Activated CD8-positive, alpha-beta T cell treated with anti-CD3 and anti-CD28 coated beads, Interleukin-2, amount 10 ng/mL, durations not matched to agents 7 days and 5 days (primary cell): ENCODE measurements around the gene COL4A1. TPM values are rescaled to one million over a fixed set of nuclear protein-coding genes. Genes with fewer than 3 reads are reported as not detected.

Source experiments
- ATAC-seq: fragments of 150-1000 bp; cut with Tn5 transposase; one replicate; pipeline ENCODE4 v1.10.0; 2021; ENCODE audit warnings: moderate library complexity
- CTCF ChIA-PET: fragments of 350-600 bp; sonication (Branson Sonifier 250); formaldehyde crosslinking; loops from one replicate; lab custom pipeline; 2021; ENCODE audit warnings: antibody characterized with exemption; lab: Charles Lee
- POLR2A ChIA-PET: fragments of 350-600 bp; sonication (Branson Sonifier 250); formaldehyde crosslinking; loops from one replicate; lab custom pipeline; 2021; ENCODE audit warnings: antibody characterized with exemption; lab: Charles Lee
- DNase-seq: peaks from one replicate; pipeline ENCODE4 v3.0.0-alpha.2; 2020
- H3K27ac Mint-ChIP-seq: one replicate; pipeline ENCODE4 v1.8.0; 2021; ENCODE audit warnings: mild to moderate bottlenecking, mixed read lengths
- H3K27me3 Mint-ChIP-seq: one replicate; pipeline ENCODE4 v1.8.0; 2021; ENCODE audit warnings: low read depth, mixed read lengths
- H3K36me3 Mint-ChIP-seq: one replicate; pipeline ENCODE4 v1.8.0; 2021; ENCODE audit warnings: low read depth, mixed read lengths
- H3K4me1 Mint-ChIP-seq: one replicate; pipeline ENCODE4 v1.8.0; 2021; ENCODE audit warnings: low read depth, mixed read lengths
- H3K4me3 Mint-ChIP-seq: one replicate; pipeline ENCODE4 v1.8.0; 2021; ENCODE audit warnings: mild to moderate bottlenecking, mixed read lengths
- H3K9me3 Mint-ChIP-seq: one replicate; pipeline ENCODE4 v1.8.0; 2022; ENCODE audit warnings: mixed read lengths; ENCODE audit not compliant: insufficient read depth
- total RNA-seq, 2 experiments: library from RNA; stranded (reverse); gene quantifications; one replicate each; pipeline ENCODE4 v1.2.3, GENCODE V29; 2021

The COL4A1 gene
- total RNA-seq: not detected

DNA sequence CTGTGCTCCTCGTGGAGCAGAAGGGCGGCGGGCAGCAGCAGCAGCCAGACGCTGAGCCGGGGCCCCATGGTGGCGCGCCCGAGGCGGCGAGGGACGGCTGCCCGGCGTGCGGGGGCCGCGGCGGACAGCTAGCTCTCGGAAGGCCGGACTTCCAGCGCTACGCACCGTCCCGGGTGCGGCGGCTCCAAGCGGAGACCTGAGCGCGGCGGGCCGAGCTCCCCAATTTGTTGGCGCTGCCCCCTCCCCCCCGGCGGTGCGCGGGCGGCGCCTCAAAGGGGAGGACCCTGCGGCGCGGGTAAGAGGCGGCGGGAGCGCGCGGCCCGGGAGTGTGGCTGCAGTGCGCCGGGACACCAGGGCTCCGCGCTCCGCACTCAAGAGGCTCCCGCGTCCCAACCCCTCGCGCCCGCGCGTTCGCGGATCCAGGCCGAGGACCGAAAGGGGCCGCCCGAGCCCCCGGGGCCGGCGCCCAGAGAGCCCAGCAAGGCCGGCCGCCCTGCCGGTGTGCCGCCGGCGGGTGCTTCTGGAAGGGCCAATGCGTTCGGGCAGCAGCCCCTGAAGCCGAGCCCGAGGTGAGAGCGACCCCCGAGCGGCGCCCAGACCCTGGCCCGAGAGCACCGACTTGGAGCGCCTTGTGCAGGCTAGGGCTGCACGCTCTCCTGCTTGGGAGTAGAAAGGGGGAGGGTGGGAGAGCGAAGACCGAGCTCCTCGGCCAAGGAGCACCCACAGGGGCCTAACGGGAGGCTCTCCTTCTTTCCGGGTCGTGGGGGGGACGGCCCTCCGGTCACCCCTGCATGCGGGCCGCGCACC lies at the start of gene COL4A1, which contains the start of gene COL4A2:
TSS of gene COL4A1 (minus strand) at position 198 of the 807 bp plus-strand sequence. CDS start at position 68, 130 bp downstream.
TSS of gene COL4A2 (plus strand) at position 325 of the 807 bp plus-strand sequence. CDS start 620 bp downstream, outside the sequence.
- H3K36me3 Mint-ChIP-seq: peaks cover 6% of the 10 kb centered on the region
- H3K9me3 Mint-ChIP-seq: no peaks in the 10 kb centered on the region
- DNase-seq: no peak
- POLR2A ChIA-PET: no interaction called here
- no peak within 1 kb of the TSS for H3K27ac Mint-ChIP-seq
- peaks cover 61% of the 10 kb centered on the region for H3K27me3 Mint-ChIP-seq
- CTCF ChIA-PET: no interaction called here
- peaks cover 5% of the 10 kb centered on the region for H3K4me1 Mint-ChIP-seq
- no peak for ATAC-seq
- H3K4me3 Mint-ChIP-seq: no peak within 1 kb of the TSS

DNA sequence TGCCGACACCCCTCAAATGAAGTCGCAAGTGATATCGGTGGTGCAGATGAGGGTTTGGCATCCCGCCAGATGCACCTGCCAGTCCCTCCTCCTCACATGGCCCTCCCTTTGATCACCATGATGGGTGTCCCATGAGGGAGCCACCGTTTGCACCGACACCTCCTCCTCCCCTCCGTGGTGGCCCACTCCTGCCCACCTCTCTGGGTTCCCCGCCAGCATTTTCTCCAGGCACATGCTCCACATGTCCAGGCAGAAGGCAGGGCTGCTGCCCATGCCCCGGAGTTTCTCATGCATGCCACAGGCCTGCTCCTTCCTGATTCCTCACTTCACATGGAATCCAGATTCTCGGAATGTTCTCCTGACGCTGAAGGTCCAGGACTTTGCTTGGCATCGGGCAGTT lies 49.4 kb upstream of the COL4A1 start:
- ATAC-seq: no peak
- Mint-ChIP-seq H3K27me3 (no peaks in the 10 kb centered on the region), H3K27ac (no peak overlapping the region), H3K9me3 (no peaks in the 10 kb centered on the region), H3K4me1 (no peaks in the 10 kb centered on the region), H3K4me3 (no peak overlapping the region), H3K36me3 (no peaks in the 10 kb centered on the region)
- DNase-seq: no peak
- POLR2A ChIA-PET: no interaction called here
- CTCF ChIA-PET: no interaction called here

DNA sequence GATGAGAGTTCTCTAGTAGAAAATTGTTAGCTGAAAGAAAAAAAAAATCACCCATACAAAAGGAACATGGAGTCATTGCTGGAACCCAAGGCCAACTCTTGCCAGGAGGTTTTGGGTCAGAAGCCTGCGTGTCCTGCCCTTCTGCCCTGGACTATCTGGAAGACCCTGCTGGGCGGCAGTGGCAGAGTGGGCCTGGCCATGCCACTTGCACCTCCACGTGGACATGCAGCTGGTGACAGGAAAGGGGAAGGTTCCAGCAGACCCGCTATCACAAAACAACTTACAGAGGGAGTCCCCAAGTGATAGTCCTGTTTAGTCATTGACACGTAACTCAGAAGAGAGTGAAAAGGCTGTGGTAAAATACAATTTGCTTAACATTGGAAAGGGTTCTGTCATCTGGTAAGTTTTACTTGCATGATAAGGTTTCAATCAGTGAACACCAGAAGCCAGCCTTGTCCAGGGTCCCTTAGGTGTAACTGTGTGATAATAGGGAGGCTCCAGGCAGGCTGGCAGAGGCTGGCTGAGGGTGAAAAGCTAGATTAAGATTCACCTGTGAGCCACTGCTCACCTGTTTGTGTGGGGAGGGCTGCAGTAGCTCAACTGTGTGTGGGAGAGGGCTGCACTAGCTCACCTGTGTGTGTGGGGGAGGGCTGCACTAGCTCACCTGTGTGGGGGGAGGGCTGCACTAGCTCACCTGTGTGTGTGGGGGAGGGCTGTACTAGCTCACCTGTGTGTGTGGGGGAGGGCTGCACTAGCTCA lies 47.9 kb upstream of the COL4A1 start:
- no peaks in the 10 kb centered on the region for H3K36me3 Mint-ChIP-seq
- H3K27me3 Mint-ChIP-seq: no peaks in the 10 kb centered on the region
- ChIA-PET POLR2A (no interaction called here), CTCF (no interaction called here)
- ATAC-seq (no peak), DNase-seq (no peak)
- no peak overlapping the region for H3K4me3 Mint-ChIP-seq
- no peaks in the 10 kb centered on the region for H3K4me1 Mint-ChIP-seq
- no peaks in the 10 kb centered on the region for H3K9me3 Mint-ChIP-seq
- no peak overlapping the region for H3K27ac Mint-ChIP-seq

DNA sequence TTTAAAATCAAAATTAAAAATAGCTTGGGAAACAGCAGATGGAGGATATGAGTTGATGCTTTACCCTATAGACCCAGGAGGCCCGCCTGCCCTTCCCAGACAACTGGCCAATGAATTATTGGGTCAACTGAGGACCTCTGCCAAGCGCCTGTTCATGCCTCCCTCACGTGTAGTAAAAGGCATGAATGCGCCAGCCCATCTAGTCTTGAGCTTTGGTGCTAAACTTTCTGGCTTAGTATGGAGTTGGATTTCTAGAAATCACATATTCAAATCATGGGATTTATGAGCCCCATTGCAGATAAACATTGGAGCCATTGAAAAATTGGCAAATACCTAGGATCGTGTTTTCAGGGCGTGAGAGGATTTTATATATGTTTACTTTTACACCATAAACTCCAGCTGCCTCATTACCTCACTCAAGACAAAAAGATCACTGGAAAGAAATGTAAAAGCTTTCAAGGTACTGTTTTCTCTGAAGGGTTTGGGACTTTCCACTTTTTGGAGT lies 47.2 kb upstream of the COL4A1 start:
- no peaks in the 10 kb centered on the region for H3K27me3 Mint-ChIP-seq
- ChIA-PET CTCF (no interaction called here), POLR2A (no interaction called here)
- H3K27ac Mint-ChIP-seq: no peak overlapping the region
- DNase-seq (no peak), ATAC-seq (no peak)
- H3K36me3 Mint-ChIP-seq: no peaks in the 10 kb centered on the region
- H3K4me3 Mint-ChIP-seq: no peak overlapping the region
- H3K9me3 Mint-ChIP-seq: no peaks in the 10 kb centered on the region
- H3K4me1 Mint-ChIP-seq: no peaks in the 10 kb centered on the region

DNA sequence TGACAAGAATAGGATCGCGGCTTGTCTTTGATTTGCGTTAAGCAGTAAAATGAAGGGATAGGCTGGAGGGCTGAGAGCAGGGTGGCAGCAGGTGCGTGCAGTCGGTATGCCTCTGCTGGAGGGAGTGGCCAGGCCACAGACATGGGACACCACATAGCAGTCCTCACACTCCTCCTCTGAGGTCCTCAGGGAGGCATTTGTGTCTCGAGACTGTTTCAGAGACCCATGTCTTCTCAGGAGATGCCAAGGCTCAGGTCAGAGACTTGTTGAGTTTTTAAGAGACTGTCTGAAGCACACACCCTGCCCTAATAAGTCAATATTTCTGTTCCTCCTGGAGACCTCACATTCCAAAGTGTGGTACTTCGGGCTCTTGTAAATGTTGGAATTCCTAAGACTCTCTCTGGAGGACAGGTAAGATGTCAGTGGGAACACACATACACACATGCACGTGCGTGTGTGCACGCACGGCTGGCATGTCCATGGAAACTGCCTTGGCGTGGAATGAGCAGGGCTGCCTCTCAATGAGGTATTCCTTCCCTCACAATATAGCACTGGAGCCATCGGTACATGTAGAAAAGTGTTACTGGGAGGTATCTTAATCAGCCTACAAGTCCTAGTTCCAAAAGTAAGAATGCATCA lies 46.5 kb upstream of the COL4A1 start:
- DNase-seq (no peak), ATAC-seq (no peak)
- no peaks in the 10 kb centered on the region for H3K4me1 Mint-ChIP-seq
- H3K9me3 Mint-ChIP-seq: no peaks in the 10 kb centered on the region
- peaks cover 2% of the 10 kb centered on the region for H3K27me3 Mint-ChIP-seq
- ChIA-PET CTCF (no interaction called here), POLR2A (no interaction called here)
- H3K4me3 Mint-ChIP-seq: no peak overlapping the region
- no peaks in the 10 kb centered on the region for H3K36me3 Mint-ChIP-seq
- no peak overlapping the region for H3K27ac Mint-ChIP-seq

DNA sequence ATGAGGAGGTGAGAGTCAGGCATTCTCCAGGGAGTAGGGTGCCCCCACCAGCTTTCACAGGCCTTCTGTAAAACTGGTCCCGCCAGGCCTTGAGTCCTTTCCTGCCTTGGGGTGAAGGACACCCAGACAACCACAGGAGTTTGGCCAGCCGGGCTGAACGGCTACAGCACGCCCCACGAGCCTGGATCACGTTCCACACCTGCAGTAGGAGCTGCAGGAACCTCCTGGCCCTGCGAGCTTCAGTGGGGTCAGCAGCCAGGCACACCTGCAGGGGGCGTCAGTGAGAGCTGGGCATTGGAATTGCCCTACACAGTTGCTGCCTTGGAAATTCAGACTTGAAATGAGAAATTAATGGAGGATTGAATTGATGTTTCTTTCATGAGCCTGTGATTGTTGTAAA lies 45.8 kb upstream of the COL4A1 start:
- Mint-ChIP-seq H3K4me3 (no peak overlapping the region), H3K27me3 (peaks cover 2% of the 10 kb centered on the region), H3K36me3 (no peaks in the 10 kb centered on the region), H3K27ac (no peak overlapping the region), H3K4me1 (no peaks in the 10 kb centered on the region), H3K9me3 (no peaks in the 10 kb centered on the region)
- ChIA-PET POLR2A (no interaction called here), CTCF (no interaction called here)
- DNase-seq (no peak), ATAC-seq (no peak)

DNA sequence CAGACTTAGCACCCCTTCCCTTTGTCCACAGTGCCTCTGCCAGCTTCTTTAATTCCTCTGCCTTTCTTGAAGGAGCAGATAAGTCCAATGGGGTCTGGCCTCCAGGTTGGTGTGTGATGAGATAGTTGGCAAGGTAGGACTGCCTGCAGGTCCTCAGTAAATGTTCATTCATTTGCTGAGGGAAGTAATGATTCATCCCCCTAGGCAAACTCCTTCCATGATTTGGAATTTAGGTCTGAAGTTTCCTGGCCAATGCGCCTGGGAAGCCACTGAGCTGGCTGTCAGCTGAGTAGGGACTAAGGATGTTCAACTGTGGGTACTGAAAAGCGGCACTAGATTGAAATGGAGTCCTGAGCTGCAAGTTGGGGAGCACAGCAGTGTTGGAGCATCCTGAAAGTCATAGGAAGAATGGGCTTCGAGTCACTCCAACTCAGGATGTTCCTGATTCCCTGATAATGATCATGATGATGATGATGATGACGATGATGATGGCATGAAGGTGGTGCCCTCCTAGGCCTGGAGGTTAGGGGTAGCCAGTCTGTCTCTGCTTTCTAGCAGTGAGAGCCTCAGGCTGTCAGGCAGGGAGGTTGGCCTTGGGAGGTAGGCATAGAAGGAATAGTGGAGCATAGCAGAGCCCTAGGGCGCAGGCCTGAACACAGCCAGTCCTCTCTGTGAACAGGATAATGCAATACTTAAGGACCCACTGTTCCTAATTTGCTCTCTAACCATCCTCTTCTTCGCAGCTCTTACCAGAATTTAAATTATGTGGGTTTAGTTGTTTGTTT lies 44.9 kb upstream of the COL4A1 start:
- CTCF ChIA-PET: no interaction called here
- no peak overlapping the region for H3K27ac Mint-ChIP-seq

DNA sequence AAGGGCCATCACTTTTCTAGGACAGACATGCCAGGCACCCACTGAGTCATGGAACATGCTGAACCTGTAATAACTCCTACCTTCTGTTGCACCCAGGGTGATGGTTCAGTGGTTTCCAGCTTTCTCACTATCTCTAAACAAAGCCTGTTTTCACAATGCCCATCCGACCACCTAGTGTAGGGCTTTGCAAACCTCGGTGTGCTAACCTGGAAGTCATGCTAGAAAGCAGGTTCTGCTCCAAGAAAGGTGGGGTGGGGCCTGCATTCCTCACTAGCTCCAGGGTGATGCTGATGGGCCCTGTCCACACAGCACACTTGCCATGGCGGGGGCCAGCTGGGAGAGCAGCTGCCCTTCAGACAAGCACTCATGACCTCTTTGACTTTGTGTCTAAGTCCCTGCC lies 43.6 kb upstream of the COL4A1 start:
- Mint-ChIP-seq H3K27ac (no peak overlapping the region), H3K4me1 (no peaks in the 10 kb centered on the region), H3K36me3 (no peaks in the 10 kb centered on the region), H3K9me3 (no peaks in the 10 kb centered on the region), H3K27me3 (peaks cover 2% of the 10 kb centered on the region), H3K4me3 (no peak overlapping the region)
- POLR2A ChIA-PET: no interaction called here
- DNase-seq: no peak
- CTCF ChIA-PET: no interaction called here
- ATAC-seq: no peak

More for the DNA sequence above, 44.9 kb upstream of the COL4A1 start:
- Mint-ChIP-seq H3K4me3 (no peak overlapping the region), H3K4me1 (no peaks in the 10 kb centered on the region), H3K36me3 (no peaks in the 10 kb centered on the region), H3K27me3 (peaks cover 2% of the 10 kb centered on the region), H3K9me3 (no peaks in the 10 kb centered on the region)
- no peak for ATAC-seq
- DNase-seq: no peak
- POLR2A ChIA-PET: no interaction called here

DNA sequence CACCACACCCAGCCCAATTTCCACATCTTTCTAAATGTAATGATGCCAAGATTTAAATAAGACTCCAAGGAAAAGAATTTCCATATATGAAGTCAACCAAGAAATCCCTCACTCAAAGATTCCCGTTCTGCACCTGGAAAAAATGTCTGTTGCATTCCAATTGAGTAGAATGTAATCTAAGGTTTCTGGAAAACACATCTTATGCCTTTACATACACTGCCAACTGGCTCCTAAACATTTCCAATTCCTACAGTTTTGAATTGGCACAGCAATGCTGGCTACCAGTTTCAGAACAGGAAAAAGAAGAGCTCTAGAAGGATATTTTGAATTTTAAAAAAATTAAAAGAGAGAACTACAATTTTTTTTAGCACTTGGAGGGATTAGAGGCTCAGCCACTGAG lies 43.1 kb upstream of the COL4A1 start:
- Mint-ChIP-seq H3K4me1 (no peaks in the 10 kb centered on the region), H3K4me3 (no peak overlapping the region)

DNA sequence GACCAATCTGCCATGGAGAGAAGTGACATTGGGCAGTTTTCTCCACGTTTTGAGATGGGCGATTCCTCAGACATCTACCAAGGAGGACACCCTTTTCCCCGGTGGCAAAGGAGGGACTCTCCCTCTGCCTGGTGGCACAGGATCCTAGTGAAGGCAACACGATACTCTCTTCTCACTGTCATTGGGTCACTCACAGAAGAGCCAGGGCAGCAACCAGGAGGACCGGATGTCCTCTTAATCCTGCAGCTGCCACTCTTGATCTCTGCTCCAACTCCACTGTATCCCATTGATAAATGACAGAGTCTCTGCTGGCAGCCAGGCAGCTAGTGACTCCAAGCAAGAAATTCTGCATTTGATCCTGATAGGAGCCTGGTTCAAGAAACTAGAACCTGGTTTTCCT lies 42.3 kb upstream of the COL4A1 start:
- DNase-seq: no peak
- H3K4me1 Mint-ChIP-seq: no peaks in the 10 kb centered on the region
- H3K27me3 Mint-ChIP-seq: peaks cover 2% of the 10 kb centered on the region
- ATAC-seq: no peak
- no peaks in the 10 kb centered on the region for H3K36me3 Mint-ChIP-seq
- ChIA-PET CTCF (no interaction called here), POLR2A (no interaction called here)
- H3K9me3 Mint-ChIP-seq: no peaks in the 10 kb centered on the region
- no peak overlapping the region for H3K4me3 Mint-ChIP-seq
- H3K27ac Mint-ChIP-seq: no peak overlapping the region

More for the DNA sequence above, 43.1 kb upstream of the COL4A1 start:
- peaks cover 2% of the 10 kb centered on the region for H3K27me3 Mint-ChIP-seq
- H3K9me3 Mint-ChIP-seq: no peaks in the 10 kb centered on the region
- H3K27ac Mint-ChIP-seq: no peak overlapping the region
- ChIA-PET CTCF (no interaction called here), POLR2A (no interaction called here)
- DNase-seq: no peak
- no peaks in the 10 kb centered on the region for H3K36me3 Mint-ChIP-seq
- ATAC-seq: no peak

DNA sequence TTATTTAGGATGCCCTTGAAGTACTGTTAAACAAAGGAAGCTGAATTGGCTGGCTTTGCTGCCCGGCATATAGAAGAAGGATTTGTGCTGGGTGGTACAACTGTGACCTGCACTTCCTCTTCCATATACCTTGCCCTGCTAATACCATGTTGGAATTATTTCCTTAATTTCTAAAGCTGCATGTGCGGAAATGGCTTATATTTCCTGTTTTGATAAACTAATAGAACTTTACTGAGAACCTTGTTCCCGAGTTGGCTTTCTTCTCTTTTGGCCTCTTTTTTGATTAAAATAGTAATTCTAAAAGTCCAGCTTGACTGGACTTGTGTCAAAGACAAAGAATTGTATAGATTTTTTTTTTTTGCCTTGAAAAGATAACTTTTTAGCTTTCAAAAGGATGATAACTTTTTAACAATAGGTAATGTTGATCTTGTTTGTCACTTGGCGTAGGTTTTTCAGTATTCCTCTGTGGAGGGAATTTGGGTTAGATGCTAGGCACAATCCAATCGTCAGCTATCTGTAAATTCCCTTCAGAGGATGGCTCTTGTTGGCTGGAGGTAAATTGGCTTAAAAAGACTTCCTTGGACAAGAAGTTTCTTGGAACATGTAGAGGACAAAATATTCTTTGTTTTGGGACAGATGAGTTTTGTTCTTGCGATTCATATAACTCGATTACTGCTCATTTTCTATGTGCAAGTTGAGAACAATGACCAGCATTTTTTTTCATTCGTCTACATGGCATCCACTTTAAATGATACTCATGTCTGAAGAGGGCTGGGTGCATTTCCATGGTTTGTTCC lies 41.5 kb upstream of the COL4A1 start:
- ChIA-PET CTCF (no interaction called here), POLR2A (no interaction called here)
- Mint-ChIP-seq H3K27me3 (peaks cover 2% of the 10 kb centered on the region), H3K4me1 (no peaks in the 10 kb centered on the region), H3K36me3 (no peaks in the 10 kb centered on the region), H3K9me3 (no peaks in the 10 kb centered on the region), H3K27ac (no peak overlapping the region), H3K4me3 (no peak overlapping the region)
- DNase-seq: no peak
- no peak for ATAC-seq
